ENCODE results near the gene MMAB.
A peak's percentile ranks its signal among the peaks of the same experiment; 100 is the strongest.

GRCh38 chr12:109573029-109573913 lies at the start of gene MMAB, which contains the start of gene MVK:
- TF ChIP-seq, protein P1, sequence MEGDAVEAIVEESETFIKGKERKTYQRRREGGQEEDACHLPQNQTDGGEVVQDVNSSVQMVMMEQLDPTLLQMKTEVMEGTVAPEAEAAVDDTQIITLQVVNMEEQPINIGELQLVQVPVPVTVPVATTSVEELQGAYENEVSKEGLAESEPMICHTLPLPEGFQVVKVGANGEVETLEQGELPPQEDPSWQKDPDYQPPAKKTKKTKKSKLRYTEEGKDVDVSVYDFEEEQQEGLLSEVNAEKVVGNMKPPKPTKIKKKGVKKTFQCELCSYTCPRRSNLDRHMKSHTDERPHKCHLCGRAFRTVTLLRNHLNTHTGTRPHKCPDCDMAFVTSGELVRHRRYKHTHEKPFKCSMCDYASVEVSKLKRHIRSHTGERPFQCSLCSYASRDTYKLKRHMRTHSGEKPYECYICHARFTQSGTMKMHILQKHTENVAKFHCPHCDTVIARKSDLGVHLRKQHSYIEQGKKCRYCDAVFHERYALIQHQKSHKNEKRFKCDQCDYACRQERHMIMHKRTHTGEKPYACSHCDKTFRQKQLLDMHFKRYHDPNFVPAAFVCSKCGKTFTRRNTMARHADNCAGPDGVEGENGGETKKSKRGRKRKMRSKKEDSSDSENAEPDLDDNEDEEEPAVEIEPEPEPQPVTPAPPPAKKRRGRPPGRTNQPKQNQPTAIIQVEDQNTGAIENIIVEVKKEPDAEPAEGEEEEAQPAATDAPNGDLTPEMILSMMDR (IDR thresholded peaks at IDR 0.05): peak in 2 of 4 experiments; percentile 11 to 14
- TF ChIP-seq POLR2AphosphoS5 (IDR thresholded peaks at IDR 0.05) (peak; percentile 97), POLR2A (IDR thresholded peaks at IDR 0.05) (peak; percentile 43)
